GM19035 (cell line): ENCODE measurements around the gene OR6C65.

ENCODE experiments used
- ATAC-seq: cut with Tn5 transposase; IDR thresholded peaks from one replicate; pipeline ENCODE4 v1.9.1; 2021; ENCODE audit not compliant: unreplicated experiment

The OR6C65 gene

GRCh38 chr12:55445357-55445756 lies 45.0 kb downstream of the OR6C65 start:
- ATAC-seq: no peak

GRCh38 chr12:55446326-55446725 lies 46.0 kb downstream of the OR6C65 start:
- no peak for ATAC-seq

- ATAC-seq: no peak
Measured at GRCh38 chr12:55448825-55449224, 48.5 kb downstream of the OR6C65 start.
